GM12872 (cell line): ENCODE results near the gene ROR2.

Experiments
- CTCF ChIP-seq: IDR thresholded peaks from 3 replicates; pipeline ENCODE4 v1.5.1; 2011; ENCODE audit warnings: low read depth, mild to moderate bottlenecking, low read length, moderate library complexity; ENCODE audit not compliant: insufficient read depth

Gene ROR2

GRCh38 chr9:91783411-91783810 lies 166.6 kb downstream of the ROR2 start:
- no peak for TF ChIP-seq CTCF

GRCh38 chr9:91782708-91783214 lies 167.3 kb downstream of the ROR2 start:
- no peak for TF ChIP-seq CTCF

DNA sequence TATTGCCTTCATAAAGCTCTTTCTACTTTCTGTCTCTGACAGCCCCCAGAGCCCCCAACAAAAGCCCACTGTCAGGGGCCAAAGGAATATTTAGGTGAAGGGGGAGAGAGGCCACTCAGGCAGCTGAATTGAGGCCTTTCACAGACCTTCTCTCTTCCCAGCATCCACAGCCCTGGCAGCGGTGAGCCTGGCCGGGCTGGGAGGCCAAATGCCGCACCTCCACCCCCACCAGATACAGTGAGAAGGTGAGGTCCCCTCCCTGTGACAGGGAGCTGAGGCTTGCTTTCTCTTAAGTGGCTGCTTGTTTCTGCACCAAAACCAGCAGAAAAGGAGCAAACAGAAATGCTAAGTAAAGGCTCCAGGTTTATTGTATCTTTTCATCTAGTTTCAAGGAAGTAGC lies 168.1 kb downstream of the ROR2 start:
- no peak for TF ChIP-seq CTCF

DNA sequence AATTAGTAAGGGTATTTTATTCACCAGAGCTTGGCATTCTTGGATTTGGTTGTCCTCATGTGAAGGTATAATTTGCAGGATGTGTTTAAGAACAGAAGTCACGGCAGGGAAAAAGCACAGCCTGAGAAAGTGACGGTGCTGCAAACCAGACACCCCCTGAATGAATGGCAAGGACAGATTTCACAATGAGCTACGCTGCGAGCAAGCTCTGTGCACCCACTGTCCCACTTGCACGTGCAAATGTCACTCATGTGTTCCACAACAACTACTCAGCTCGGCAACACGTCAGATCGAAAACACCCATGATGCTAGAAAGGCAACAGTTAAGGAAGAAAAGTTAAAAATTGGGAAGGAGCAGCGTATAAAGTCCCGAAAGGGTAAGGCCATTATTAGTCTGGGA lies 168.9 kb downstream of the ROR2 start:
- no peak for TF ChIP-seq CTCF

GRCh38 chr9:91778031-91778430 lies 172.0 kb downstream of the ROR2 start:
- TF ChIP-seq CTCF: no peak

DNA sequence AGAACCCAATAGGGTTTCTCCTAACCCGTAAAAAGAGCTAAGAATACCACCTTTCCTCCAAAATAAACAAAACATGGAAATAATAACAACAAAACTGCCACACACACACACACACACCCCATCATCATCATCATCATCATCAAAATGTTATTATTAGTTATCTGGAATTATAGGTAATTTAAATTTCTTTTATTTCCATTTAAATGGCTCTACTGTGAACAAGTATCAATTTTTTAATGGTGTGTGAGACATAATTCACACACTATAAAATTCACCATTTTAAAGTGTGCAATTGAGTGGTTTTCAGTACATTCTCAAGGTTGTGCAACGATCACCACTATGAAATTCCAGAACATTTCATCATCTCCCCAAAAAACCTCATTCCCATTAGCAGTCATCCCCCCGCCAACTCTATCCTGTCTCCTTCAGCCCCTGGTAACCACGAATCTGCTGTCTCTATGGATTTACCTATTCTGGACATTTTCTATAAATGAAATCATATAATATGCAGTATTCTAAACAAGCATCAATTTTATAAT lies 172.7 kb downstream of the ROR2 start:
- TF ChIP-seq CTCF: no peak

GRCh38 chr9:91776409-91777291 lies 173.4 kb downstream of the ROR2 start:
- TF ChIP-seq CTCF: no peak
